ENCODE results near the gene ANKS1B.
"Not testable (repeated sequence)": the region's sequence is repeated elsewhere in the genome, so short reads cannot be mapped to it uniquely, and the experiment has no call there.

ANKS1B gene

DNA sequence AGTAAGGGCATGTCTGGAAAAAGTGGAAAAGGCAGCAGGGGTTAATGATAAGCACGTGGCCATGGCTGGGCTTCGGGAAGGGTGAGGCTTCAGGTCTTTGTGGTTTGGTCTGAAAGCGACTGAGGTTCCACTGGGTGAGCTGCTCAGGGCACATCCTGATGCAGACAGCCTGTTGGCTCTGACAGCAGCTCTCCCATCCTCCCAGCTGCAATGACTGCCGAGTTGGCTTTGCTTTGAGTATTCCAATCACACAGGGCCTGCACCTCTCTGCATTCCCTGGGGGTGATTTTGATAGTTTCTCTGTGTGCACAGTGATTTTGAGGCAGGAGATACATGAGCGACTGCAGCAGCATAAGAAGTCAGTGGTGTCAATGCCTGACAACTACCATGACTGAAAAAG, 948.9 kb downstream of the ANKS1B start:
- no peak for TF ChIP-seq ZNF70 (CRISPR knock-in tag; IDR thresholded peaks at IDR 0.05)
- no peak for TF ChIP-seq ESRRG (CRISPR knock-in tag; IDR thresholded peaks at IDR 0.05)
- no peak for TF ChIP-seq ZNF8 (CRISPR knock-in tag; IDR thresholded peaks at IDR 0.05)
- TF ChIP-seq, protein P1, sequence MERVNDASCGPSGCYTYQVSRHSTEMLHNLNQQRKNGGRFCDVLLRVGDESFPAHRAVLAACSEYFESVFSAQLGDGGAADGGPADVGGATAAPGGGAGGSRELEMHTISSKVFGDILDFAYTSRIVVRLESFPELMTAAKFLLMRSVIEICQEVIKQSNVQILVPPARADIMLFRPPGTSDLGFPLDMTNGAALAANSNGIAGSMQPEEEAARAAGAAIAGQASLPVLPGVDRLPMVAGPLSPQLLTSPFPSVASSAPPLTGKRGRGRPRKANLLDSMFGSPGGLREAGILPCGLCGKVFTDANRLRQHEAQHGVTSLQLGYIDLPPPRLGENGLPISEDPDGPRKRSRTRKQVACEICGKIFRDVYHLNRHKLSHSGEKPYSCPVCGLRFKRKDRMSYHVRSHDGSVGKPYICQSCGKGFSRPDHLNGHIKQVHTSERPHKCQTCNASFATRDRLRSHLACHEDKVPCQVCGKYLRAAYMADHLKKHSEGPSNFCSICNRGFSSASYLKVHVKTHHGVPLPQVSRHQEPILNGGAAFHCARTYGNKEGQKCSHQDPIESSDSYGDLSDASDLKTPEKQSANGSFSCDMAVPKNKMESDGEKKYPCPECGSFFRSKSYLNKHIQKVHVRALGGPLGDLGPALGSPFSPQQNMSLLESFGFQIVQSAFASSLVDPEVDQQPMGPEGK (CRISPR knock-in tag; IDR thresholded peaks at IDR 0.05; ENCODE audit: borderline replicate concordance): no peak
- no peak for TF ChIP-seq GLIS3 (CRISPR knock-in tag; IDR thresholded peaks at IDR 0.05)
- TF ChIP-seq CSDC2 (CRISPR knock-in tag; IDR thresholded peaks at IDR 0.05): no peak
- no peak for TF ChIP-seq ZFP30 (CRISPR knock-in tag; IDR thresholded peaks at IDR 0.05)
- no peak for TF ChIP-seq ZFP3 (CRISPR knock-in tag; IDR thresholded peaks at IDR 0.05)
- no peak for TF ChIP-seq ZNF565 (CRISPR knock-in tag; conservative IDR thresholded peaks at IDR 0.05; ENCODE audit: low read depth)
- TF ChIP-seq TOX (CRISPR knock-in tag; IDR thresholded peaks at IDR 0.05; ENCODE audit: borderline replicate concordance): no peak
- TF ChIP-seq CREB5 (CRISPR knock-in tag; IDR thresholded peaks at IDR 0.05; ENCODE audit: low read depth): no peak
- TF ChIP-seq ARNTL (CRISPR knock-in tag; IDR thresholded peaks at IDR 0.05; ENCODE audit: borderline replicate concordance, low read depth): no peak
- TF ChIP-seq, protein P2, sequence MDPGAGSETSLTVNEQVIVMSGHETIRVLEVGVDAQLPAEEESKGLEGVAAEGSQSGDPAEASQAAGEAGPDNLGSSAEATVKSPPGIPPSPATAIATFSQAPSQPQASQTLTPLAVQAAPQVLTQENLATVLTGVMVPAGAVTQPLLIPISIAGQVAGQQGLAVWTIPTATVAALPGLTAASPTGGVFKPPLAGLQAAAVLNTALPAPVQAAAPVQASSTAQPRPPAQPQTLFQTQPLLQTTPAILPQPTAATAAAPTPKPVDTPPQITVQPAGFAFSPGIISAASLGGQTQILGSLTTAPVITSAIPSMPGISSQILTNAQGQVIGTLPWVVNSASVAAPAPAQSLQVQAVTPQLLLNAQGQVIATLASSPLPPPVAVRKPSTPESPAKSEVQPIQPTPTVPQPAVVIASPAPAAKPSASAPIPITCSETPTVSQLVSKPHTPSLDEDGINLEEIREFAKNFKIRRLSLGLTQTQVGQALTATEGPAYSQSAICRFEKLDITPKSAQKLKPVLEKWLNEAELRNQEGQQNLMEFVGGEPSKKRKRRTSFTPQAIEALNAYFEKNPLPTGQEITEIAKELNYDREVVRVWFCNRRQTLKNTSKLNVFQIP (CRISPR knock-in tag; IDR thresholded peaks at IDR 0.05; ENCODE audit: borderline replicate concordance, low read depth): no peak
- no peak for ATAC-seq

DNA sequence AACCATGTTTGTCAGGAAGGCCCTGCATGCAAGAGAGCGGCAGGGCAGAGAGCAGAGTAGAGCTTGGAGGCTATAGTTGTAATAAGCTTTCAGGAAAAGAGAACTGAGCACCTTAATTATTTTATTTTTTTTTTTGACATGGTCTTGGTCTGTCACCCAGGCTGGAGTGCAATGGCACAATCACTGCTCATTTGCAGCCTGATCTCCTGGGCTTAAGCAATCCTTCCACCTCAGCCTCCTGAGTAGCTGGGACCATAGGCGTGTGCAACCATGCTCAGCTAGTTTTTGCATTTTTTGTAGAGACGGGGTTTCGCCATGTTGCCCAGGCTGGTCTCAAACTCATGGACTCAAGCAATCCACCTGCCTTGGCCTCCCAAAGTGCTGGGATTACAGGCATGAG, 950.5 kb downstream of the ANKS1B start:
- not testable (repeated sequence) for ATAC-seq

GRCh38 chr12:99029511-99030271, 955.0 kb downstream of the ANKS1B start:
- ATAC-seq: no peak
- no peak for TF ChIP-seq CREB5 (CRISPR knock-in tag; IDR thresholded peaks at IDR 0.05; ENCODE audit: low read depth)
- no peak for TF ChIP-seq ESRRG (CRISPR knock-in tag; IDR thresholded peaks at IDR 0.05)
- TF ChIP-seq BACH2 (CRISPR knock-in tag; IDR thresholded peaks at IDR 0.05; ENCODE audit: borderline replicate concordance): no peak
- TF ChIP-seq CSRNP3 (CRISPR knock-in tag; IDR thresholded peaks at IDR 0.05): no peak
- TF ChIP-seq, protein P2 (CRISPR knock-in tag; IDR thresholded peaks at IDR 0.05; ENCODE audit: borderline replicate concordance, low read depth): no peak
- no peak for TF ChIP-seq TOX (CRISPR knock-in tag; IDR thresholded peaks at IDR 0.05; ENCODE audit: borderline replicate concordance)
- TF ChIP-seq ZNF8 (CRISPR knock-in tag; IDR thresholded peaks at IDR 0.05): no peak

DNA sequence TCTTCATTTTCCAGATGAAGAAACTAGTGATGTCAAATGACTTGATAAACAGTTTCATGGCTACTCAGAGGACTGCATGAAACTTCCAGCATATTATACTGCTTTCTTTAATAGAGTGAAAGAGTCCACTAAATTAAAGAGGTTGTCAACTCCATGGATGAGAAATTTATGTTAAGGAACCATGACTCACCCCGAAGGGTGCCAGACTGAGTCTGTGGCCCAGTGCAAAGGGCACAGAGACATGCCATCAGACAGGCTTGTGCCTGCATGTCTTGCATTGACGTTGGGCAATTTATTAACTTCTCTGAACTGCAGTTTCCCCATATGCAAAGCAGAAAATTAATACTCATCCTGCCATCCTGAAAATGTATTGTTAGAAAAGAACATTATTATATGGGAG, 957.3 kb downstream of the ANKS1B start:
- no peak for ATAC-seq
- TF ChIP-seq, protein P3, sequence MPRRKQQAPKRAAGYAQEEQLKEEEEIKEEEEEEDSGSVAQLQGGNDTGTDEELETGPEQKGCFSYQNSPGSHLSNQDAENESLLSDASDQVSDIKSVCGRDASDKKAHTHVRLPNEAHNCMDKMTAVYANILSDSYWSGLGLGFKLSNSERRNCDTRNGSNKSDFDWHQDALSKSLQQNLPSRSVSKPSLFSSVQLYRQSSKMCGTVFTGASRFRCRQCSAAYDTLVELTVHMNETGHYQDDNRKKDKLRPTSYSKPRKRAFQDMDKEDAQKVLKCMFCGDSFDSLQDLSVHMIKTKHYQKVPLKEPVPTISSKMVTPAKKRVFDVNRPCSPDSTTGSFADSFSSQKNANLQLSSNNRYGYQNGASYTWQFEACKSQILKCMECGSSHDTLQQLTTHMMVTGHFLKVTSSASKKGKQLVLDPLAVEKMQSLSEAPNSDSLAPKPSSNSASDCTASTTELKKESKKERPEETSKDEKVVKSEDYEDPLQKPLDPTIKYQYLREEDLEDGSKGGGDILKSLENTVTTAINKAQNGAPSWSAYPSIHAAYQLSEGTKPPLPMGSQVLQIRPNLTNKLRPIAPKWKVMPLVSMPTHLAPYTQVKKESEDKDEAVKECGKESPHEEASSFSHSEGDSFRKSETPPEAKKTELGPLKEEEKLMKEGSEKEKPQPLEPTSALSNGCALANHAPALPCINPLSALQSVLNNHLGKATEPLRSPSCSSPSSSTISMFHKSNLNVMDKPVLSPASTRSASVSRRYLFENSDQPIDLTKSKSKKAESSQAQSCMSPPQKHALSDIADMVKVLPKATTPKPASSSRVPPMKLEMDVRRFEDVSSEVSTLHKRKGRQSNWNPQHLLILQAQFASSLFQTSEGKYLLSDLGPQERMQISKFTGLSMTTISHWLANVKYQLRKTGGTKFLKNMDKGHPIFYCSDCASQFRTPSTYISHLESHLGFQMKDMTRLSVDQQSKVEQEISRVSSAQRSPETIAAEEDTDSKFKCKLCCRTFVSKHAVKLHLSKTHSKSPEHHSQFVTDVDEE (CRISPR knock-in tag; IDR thresholded peaks at IDR 0.05): no peak
